ENCODE measurements around the gene ANXA7.

GRCh38 chr10:73423309-73423708 is 9.5 kb upstream of the ANXA7 start:
- TF ChIP-seq POLR2A (IDR thresholded peaks at IDR 0.05; ENCODE audit: low read depth, low read length) (no peak), CTCF (IDR thresholded peaks at IDR 0.05; ENCODE audit: extremely low read depth in 1 of 2, insufficient read depth in 1 of 2, low read depth in 1 of 2, low read length in 2 of 2) (no peak), FOS (IDR thresholded peaks at IDR 0.05; ENCODE audit: borderline replicate concordance, insufficient read depth, low read length) (no peak), POLR2AphosphoS5 (IDR thresholded peaks at IDR 0.05; ENCODE audit: insufficient read depth, low read depth, low read length) (no peak), MAX (IDR thresholded peaks at IDR 0.05; ENCODE audit: insufficient read depth, insufficient read length) (no peak), MYC (IDR thresholded peaks at IDR 0.05; ENCODE audit: low read depth, low read length) (no peak), EZH2 (IDR thresholded peaks at IDR 0.05; ENCODE audit: borderline replicate concordance, low read depth, low read length, severe bottlenecking) (no peak), GATA2 (IDR thresholded peaks at IDR 0.05; ENCODE audit: insufficient read depth, insufficient read length, low read depth, low read length) (no peak)

Measured in endothelial cell of umbilical vein (primary cell).